GM13977 (cell line): Measurements from ENCODE around the gene GHRHR.
A peak's percentile ranks its signal among the peaks of the same experiment; 100 is the strongest.

ENCODE experiments used
- DNase-seq: peaks from one replicate; pipeline ENCODE4 v3.0.0; 2012; ENCODE audit warnings: low spot score
- CTCF ChIP-seq: IDR thresholded peaks from 2 replicates; pipeline ENCODE4 v1.5.1; 2012; ENCODE audit warnings: mild to moderate bottlenecking, control low read depth; ENCODE audit not compliant: insufficient read depth; ENCODE audit errors: extremely low read depth, missing control alignments
- in situ Hi-C: fragments of 300-500 bp; cut with MboI; formaldehyde crosslinking; loops from one replicate; pipeline ENCODE4 v1.12.0; 2022; ENCODE audit warnings: low sequenced_read_pairs, low pct_unique_long_range_greater_than_20kb, mixed read lengths, inconsistent platforms; ENCODE audit not compliant: unreplicated experiment

GHRHR gene

DNA sequence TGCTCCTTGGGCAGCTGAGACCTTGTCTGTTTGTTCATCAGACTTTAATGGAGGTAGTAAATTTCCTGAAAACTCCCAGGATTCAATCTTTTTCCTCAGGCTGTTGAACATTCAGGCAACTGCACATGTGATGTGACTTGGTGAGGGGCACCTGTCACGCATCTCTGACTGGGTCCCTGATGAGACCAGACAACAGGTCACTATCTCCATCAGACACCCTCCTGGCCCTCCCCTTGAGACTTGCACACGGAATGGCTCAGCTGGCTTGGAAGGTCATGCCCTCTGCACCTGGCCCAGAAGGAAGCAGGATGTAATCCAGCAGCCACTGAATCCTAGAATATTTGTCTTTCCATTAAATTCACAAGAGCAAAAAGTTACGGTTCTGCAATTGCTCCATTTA is 36.2 kb upstream of the GHRHR start:
- no peak for DNase-seq
- TF ChIP-seq CTCF = no peak
- in situ Hi-C loops = no loop called here

GRCh38 chr7:30928254-30928872 is 35.4 kb upstream of the GHRHR start:
- no peak for TF ChIP-seq CTCF
- DNase-seq = no peak
- in situ Hi-C loops = no loop called here

DNA sequence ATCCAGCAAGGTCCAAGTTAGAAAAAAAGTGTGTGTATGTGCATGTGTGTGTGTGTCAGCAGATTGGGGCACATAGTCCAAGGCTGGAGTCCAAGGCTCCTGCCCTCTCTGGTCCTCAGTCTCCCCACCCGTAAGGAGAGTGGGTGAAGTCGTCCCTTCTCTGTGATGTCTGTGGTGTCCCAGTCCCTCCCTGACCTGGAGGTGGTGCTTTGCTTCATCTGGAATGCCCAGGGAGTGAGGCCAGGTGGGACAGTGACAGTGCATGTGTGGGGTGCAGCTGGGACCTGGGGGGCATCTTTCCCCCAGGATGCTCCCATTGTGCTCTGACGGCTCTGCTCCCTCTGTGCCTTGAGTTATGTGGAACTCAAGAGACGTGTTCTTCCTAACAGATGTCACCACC is 34.1 kb upstream of the GHRHR start:
- in situ Hi-C loops = no loop called here
- no peak for TF ChIP-seq CTCF
- DNase-seq = no peak

GRCh38 chr7:30930621-30931020 is 33.1 kb upstream of the GHRHR start:
- in situ Hi-C loops = no loop called here
- DNase-seq = peak; percentile 5
- no peak for TF ChIP-seq CTCF

DNA sequence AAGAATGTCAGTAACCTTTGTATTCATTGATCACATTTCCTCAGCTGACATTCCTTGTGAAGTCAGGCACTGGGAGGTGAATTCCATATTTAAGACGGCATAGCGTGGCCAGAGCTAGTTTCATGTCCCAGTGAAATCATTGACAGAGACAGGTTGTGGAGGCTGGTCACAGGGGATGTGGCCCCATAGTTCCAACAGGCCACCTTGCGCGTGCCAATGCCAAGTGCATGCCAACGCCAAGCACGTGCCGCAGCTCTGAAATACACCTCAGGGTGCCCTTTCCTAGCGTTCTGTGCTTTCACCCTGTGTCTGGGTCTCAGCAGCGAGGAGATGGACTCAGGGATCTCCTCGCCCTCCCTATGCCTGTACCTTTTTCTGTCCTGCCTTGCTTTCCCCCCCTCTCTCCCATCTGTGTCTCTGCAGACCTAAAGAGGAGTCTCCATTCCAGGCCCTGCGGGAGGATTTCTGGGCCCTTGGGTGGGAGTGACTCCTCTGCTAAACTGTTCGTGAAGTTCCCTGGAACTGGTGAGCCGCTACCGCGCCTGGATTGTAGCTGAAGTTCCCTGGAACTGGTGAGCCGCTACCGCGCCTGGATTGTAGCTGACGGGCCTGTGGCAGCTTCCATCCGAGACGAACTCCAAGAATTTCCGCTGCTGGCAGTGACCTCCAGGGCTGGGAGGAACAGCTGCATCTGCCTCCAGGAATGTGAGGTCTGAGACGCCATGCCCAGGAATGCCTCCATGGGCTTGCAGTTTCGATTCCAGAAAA is 32.4 kb upstream of the GHRHR start:
- in situ Hi-C loops = no loop called here
- peak; percentile 6 for DNase-seq
- no peak for TF ChIP-seq CTCF

DNA sequence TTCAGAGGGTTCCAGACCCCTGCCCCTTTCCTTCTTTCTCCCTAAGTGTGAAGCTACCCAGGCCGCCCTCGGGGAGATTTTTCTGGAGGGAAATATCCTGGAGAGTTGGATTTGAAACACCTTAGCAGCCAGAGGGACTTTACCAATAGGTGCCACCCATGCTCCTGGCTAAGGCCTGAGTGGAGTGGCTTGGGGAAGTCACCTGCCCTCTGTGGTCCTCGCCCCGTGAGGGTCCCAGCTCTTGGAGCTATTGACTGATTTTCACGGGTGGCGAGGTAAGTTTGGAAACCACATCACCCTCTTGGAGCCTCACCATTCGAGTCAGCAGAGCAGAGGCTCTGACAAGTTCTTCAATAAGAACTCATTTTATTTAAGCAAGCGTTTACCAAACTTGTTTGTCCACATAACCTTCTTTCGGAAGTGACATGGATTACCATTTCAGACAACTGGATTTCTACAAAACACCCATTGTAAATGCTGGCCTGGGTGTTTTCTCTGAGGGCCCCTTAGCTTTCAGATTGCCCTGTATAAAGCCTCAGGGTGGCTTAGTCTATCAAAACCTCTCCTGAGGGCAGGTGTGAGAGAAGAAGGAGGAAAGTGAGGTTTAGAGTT is 31.7 kb upstream of the GHRHR start:
- TF ChIP-seq CTCF = no peak
- peak; percentile 6 for DNase-seq
- in situ Hi-C loops = no loop called here
